ENCODE results near the gene PNCK. TPM values are rescaled to one million over a fixed set of nuclear protein-coding genes. Genes with fewer than 3 reads are reported as not detected.
"Not testable (repeated sequence)": the region's sequence is repeated elsewhere in the genome, so short reads cannot be mapped to it uniquely, and the experiment has no call there.

PNCK gene
- total and polyA plus RNA-seq, 12 donors, result 2.0 to 15.6 (median 5.7) TPM

- no peak for ATAC-seq
- peaks cover 0 to 7% (median 0%) of the 10 kb centered on the region in 7 donors for H3K27me3 ChIP-seq
- peak overlapping the region in 3 of 10 donors; percentile 77 to 87 (median 78) for H3K27ac ChIP-seq
- TF ChIP-seq CTCF (IDR thresholded peaks at IDR 0.05), result no peak
- DNase-seq, result no peak
- H3K36me3 ChIP-seq, result peaks cover 0 to 57% (median 0%) of the 10 kb centered on the region in 9 donors
- peaks cover 0 to 49% (median 5%) of the 10 kb centered on the region in 9 donors for H3K4me1 ChIP-seq
- H3K9me3 ChIP-seq, result no peaks in the 10 kb centered on the region
- H3K4me3 ChIP-seq, result peak overlapping the region in 1 of 10 donors; percentile 15
- intact Hi-C loops (cut with DNase I), result loop anchor here in 1 of 10 donors (5.0 kb wide), 1 partner anchor 110 kb away; the partner anchor contains the start of gene CCNQ
- 75 to 78% methylated on average over 1 to 6 of the region's 6 CpGs for WGBS, 2 donors
Observed at GRCh38 chrX:153707406-153707805, 33.8 kb upstream of the PNCK start.

GRCh38 chrX:153706799-153707198 lies 33.2 kb upstream of the PNCK start:
- peak in 7 of 8 donors; percentile 17 to 49 (median 31) for ATAC-seq
- H3K9me3 ChIP-seq, result no peaks in the 10 kb centered on the region
- peaks cover 0 to 9% (median 0%) of the 10 kb centered on the region in 7 donors for H3K27me3 ChIP-seq
- WGBS, 2 donors, result 53 to 67% methylated on average over 9 of the region's 9 CpGs
- TF ChIP-seq CTCF (IDR thresholded peaks at IDR 0.05), result no peak
- H3K27ac ChIP-seq, result peak overlapping the region in 7 of 10 donors; percentile 44 to 87 (median 77)
- intact Hi-C loops (cut with DNase I), result loop anchor here in 1 of 10 donors (5.0 kb wide), 1 partner anchor 109 kb away; the partner anchor contains the start of gene CCNQ
- H3K36me3 ChIP-seq, result peaks cover 0 to 58% (median 0%) of the 10 kb centered on the region in 9 donors
- peak overlapping the region in 4 of 10 donors; percentile 5 to 39 (median 22) for H3K4me3 ChIP-seq
- DNase-seq, result no peak
- H3K4me1 ChIP-seq, result peaks cover 0 to 49% (median 5%) of the 10 kb centered on the region in 9 donors

GRCh38 chrX:153705403-153706060 lies 31.9 kb upstream of the PNCK start:
- 58 to 61% methylated on average over 17 to 18 of the region's 18 CpGs for WGBS, 2 donors
- peak; percentile 23 to 75 (median 52) for ATAC-seq
- Histone ChIP-seq H3K27ac (peak overlapping the region; percentile 36 to 87 (median 66)), H3K4me3 (peak overlapping the region in 6 of 10 donors; percentile 10 to 40 (median 32)), H3K36me3 (peaks cover 0 to 61% (median 0%) of the 10 kb centered on the region in 9 donors), H3K27me3 (peaks cover 0 to 11% (median 0%) of the 10 kb centered on the region in 7 donors), H3K4me1 (peaks cover 0 to 49% (median 5%) of the 10 kb centered on the region in 9 donors)
- not testable (repeated sequence) for H3K9me3 ChIP-seq, DNase-seq
- intact Hi-C loops (cut with DNase I), result loop anchor here in 1 of 10 donors (5.0 kb wide), 1 partner anchor 108 kb away; the partner anchor contains the start of gene CCNQ
- TF ChIP-seq CTCF (IDR thresholded peaks at IDR 0.05), result peak in 3 of 9 donors; percentile 9 to 32 (median 30)

GRCh38 chrX:153704631-153705402 lies 31.2 kb upstream of the PNCK start:
- Histone ChIP-seq H3K36me3 (peaks cover 0 to 57% (median 0%) of the 10 kb centered on the region in 9 donors), H3K4me1 (peaks cover 0 to 49% (median 5%) of the 10 kb centered on the region in 9 donors), H3K27me3 (peaks cover 0 to 11% (median 0%) of the 10 kb centered on the region in 7 donors), H3K27ac (peak overlapping the region; percentile 36 to 87 (median 66))
- not testable (repeated sequence) for DNase-seq, H3K4me3 ChIP-seq, H3K9me3 ChIP-seq
- 65 to 72% methylated on average over 8 to 10 of the region's 12 CpGs for WGBS, 2 donors
- intact Hi-C loops (cut with DNase I), result loop anchor here in 1 of 10 donors (5.0 kb wide), 1 partner anchor 108 kb away; the partner anchor contains the start of gene CCNQ
- ATAC-seq, result peak in 1 of 8 donors; percentile 0

All from heart right ventricle (tissue), 16 donors.